HG02870 (cell line): Measurements from ENCODE around the gene SLC1A4.
"Not testable (repeated sequence)": the region's sequence is repeated elsewhere in the genome, so short reads cannot be mapped to it uniquely, and the experiment has no call there.

Experiments used
- ATAC-seq: cut with Tn5 transposase; IDR thresholded peaks from one replicate; pipeline ENCODE4 v1.9.1; 2021; ENCODE audit warnings: mild to moderate bottlenecking, moderate library complexity; ENCODE audit not compliant: unreplicated experiment

SLC1A4 gene

DNA sequence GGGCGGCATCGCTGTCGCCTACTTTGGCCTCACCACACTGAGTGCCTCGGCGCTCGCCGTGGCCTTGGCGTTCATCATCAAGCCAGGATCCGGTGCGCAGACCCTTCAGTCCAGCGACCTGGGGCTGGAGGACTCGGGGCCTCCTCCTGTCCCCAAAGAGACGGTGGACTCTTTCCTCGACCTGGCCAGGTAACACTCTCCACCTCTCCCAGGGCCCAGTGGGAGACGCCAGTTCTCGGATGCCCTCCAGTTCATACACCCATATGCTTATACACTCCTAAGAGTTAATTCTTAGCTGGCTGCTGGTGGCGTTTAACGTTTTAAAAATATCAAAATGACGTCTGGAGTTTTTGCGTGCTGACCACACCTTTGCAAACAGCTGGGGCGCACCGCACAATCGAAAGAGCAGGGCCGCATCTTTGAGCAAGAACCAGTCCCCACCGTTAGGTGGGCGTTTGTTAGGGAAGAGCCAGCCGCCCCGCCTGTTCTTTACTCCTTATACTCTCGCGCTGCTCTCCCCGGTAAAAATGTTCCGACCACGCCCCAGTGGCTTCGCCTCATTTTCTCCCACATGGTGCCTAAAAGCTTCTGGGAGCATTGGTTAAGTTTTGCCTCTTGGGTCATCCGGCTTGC, 899 bp downstream of the SLC1A4 start:
- ATAC-seq = no peak

GRCh38 chr2:64990876-64991275, 1.7 kb downstream of the SLC1A4 start:
- no peak for ATAC-seq

GRCh38 chr2:64992218-64992617, 3.0 kb downstream of the SLC1A4 start:
- no peak for ATAC-seq

- ATAC-seq = no peak
Observed at GRCh38 chr2:64992990-64993389, 3.8 kb downstream of the SLC1A4 start.

DNA sequence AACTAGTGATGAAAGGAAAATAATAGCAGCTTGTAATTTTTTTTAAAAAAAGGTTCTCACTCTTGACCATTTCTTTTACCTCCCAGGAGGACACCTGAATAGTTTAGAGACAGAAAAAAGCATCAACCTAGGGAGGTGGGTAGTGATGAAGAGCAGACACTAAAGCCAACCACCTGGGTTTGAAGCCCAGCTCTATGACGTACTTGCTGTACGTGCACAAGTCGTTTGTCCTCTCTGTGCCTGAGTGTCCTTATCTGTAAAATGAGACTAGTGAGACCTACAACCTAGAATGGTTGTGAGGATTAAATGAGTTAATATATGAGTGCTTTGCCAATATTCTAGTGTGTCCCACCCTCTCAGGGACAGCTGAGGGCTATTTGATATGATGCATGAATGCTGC, 5.8 kb downstream of the SLC1A4 start:
- no peak for ATAC-seq

DNA sequence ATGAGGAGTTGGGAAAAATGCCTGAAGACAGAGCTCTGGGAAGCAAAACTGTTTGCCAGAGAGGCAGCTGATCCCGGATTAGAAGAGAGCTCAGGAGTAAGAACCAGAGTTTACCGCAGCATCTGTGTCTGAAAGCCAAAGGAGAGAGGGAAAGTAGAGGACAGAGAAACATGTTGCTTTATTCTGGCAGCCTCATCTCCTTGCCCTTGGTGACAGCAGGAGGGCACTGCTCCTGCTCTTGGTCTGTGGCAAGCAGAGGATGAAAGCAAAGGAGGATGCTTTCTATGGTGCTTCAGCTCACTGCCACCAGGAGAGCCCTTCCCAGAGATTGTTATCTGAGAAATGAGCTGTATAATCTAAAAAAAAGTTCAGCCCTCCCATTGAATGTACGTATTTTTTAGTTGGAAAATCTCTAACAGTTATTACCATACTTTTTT, 7.7 kb downstream of the SLC1A4 start:
- ATAC-seq = no peak

GRCh38 chr2:64998658-64999061, 9.5 kb downstream of the SLC1A4 start:
- ATAC-seq = no peak

DNA sequence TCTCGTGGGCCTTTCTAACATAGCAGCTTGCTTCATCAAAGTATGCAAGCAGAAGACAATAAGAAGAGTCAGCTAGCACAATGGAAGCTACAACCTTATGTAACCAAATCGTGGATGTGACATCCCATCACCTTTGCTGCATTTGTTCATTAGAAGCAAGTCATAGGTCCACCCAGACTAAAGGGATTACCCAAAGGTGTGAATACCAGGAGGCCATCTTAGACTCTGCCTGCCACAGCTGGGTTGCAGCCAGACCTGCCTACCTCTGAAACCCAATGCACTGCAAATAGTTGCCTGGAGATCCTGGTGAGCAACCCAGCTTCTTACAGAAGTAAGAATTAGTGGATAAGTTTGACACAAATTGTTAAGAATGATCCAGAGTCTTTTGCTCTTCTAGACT, 10.6 kb downstream of the SLC1A4 start:
- no peak for ATAC-seq

GRCh38 chr2:65000644-65001043, 11.4 kb downstream of the SLC1A4 start:
- no peak for ATAC-seq

- no peak for ATAC-seq
Observed at GRCh38 chr2:65003037-65003436, 13.8 kb downstream of the SLC1A4 start.

GRCh38 chr2:65004232-65004631, 15.0 kb downstream of the SLC1A4 start:
- not testable (repeated sequence) for ATAC-seq

DNA sequence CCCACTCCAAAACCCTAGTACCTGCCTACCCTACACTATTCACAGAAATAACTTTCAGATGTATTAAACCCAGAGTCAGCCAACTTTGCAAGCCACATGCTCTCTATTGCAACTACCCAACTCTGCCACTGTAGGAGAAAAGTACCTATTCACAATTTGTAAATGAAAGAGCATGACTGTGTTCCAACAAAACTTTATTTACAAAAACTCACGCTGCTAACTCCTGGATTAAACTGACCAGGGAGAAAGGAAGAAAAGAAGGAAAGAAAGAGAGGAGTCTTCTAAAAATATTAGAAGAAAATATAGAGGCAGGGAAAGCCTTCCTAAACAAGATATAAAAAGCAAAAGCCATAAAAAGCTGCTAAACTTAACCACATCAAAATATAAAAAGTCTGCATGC, 24.6 kb downstream of the SLC1A4 start:
- ATAC-seq = no peak

GRCh38 chr2:65015731-65016130, 26.5 kb downstream of the SLC1A4 start:
- no peak for ATAC-seq

- no peak for ATAC-seq
Observed at GRCh38 chr2:65016789-65017188, 27.6 kb downstream of the SLC1A4 start.

DNA sequence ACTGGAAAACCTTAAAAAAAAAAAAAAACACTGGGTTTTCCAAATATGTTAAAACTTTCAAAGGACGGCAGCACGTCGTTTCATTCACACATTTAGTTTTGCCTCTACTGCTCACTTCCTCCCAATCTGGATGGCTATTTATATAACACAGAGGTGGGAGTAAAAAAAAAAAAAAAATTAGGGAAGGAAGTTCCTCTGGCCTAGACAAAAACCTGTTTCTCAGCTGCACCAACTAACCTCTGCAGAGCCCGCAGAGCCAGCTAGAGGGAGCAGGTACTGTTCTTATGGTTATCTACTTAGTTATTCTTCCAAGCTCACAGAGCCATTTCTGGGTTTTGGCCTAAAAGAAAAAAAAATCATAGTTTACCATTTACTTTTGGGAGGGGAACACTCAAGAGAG, 28.1 kb downstream of the SLC1A4 start:
- ATAC-seq = no peak

- no peak for ATAC-seq
Observed at GRCh38 chr2:65018141-65018582, 29.0 kb downstream of the SLC1A4 start.

GRCh38 chr2:65019010-65019409, 29.8 kb downstream of the SLC1A4 start:
- ATAC-seq = no peak

DNA sequence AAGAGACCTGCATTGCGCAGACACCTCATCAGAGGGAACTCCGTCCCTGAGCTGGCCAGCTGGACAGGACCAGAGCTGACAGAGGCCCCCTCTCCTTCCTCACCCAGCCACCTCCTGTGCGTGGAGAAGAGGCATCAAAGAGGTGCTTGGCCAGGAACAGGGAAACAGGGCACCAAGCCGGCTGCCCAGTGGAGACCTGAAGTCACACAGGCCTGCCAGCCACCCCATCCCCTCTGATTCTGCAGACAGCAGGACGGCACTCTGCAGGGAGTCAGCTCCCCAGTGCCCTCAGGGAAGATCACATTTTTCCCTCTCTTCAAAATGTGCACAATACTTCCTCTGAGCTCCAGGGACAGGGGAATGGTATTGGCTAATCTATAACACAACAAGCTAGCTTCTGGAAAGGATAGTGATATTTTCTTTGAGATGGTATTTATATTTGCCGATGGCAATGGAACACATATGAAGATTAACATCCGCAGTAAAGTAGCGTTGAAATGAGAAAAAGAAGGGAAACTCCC, 30.5 kb downstream of the SLC1A4 start:
- ATAC-seq = no peak

DNA sequence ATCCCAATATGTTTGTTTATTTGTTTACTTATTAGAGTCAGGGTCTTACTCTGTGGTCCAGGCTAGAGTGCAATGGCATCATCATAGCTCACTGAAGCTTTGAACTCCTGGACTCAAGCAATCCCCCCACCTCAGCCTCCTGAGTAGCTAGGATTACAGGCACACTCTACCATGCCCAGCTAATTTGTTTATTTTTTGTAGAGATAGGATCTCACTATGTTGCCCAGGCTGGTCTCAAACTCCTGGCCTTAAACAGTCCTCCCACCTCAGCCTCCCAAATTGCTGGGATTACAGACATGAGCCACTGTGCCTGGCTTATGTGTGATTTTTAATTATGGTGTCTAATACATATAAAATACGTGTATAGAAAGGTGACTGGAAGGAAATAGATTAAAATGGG, 31.1 kb downstream of the SLC1A4 start:
- ATAC-seq = not testable (repeated sequence)

DNA sequence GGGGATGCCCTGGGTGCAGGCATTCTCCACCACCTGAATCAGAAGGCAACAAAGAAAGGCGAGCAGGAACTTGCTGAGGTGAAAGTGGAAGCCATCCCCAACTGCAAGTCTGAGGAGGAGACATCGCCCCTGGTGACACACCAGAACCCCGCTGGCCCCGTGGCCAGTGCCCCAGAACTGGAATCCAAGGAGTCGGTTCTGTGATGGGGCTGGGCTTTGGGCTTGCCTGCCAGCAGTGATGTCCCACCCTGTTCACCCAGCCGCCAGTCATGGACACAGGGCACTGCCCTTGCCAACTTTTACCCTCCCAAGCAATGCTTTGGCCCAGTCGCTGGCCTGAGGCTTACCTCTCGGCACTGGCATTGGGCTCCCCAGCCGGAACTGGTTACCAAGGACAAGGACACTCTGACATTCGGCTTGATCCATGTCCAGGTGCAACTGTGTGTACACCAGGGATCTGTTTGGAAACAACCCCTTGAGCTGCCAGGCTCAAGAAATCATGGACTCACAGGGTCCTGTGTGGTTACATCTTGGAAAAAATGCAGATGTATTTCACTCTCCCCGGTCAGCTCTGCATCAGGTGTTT, 31.8 kb downstream of the SLC1A4 start:
- ATAC-seq = no peak

DNA sequence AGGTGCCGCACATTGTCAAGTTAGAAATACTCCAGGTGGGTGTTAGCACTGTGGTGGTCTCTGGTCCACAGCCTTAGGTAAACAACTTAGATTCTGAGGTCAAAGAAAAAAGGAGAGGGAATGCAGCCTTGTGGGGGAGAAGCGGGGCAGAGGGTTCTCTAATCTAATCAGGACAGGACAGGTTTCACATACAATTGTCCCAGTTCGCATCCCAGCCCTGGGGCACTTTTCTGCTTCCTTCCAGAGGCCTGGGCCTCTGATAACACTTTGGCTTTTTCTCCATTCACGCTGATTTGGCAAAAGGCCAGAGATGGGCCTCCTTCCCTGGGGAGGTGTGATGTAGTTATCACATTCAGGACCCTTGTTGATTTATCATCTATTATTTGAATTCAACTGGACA, 32.5 kb downstream of the SLC1A4 start:
- no peak for ATAC-seq

DNA sequence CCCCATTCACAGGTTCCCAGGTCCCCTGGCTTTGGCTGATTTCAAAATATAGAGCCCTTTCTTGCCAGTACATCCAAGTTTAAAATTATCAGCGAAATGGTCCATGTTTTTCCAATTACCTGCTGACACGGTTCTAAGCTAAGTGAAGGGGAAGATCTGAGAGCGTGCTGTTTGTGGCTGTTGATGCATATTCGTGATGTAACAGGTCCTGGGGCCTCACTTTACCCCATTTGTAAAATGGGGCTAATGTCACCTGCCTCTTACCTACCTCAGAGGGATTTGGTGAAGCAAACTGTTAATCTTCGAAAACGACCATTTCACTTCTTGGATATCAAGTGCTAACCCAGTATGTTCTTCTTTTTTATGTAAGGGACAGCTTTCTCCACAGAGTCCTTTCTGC, 33.0 kb downstream of the SLC1A4 start:
- ATAC-seq = no peak

DNA sequence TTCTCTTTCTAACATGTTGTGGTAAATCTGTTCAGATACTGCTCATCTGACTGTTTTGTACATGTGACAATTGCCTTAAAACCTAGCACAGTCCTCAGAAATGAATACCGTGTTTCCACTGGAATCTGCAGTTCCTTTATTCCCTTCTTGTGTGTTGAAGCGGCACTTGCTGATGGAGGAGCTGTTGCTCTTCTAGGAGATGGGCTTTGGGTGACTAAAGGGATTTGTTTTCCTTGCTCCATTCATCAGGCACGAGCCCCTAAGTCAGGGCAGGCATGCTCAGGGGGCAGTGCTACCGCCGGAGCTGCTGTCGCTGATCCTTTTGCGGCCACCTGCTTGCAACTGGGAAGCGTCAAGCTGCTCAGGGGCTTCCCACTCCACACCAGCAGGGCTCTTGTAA, 34.5 kb downstream of the SLC1A4 start:
- ATAC-seq = no peak
